GM18517 (cell line): ENCODE measurements around the gene BDKRB2.

Source experiments
- ATAC-seq: cut with Tn5 transposase; IDR thresholded peaks from one replicate; pipeline ENCODE4 v1.9.1; 2021; ENCODE audit warnings: mild to moderate bottlenecking, moderate library complexity; ENCODE audit not compliant: unreplicated experiment

Gene BDKRB2

DNA sequence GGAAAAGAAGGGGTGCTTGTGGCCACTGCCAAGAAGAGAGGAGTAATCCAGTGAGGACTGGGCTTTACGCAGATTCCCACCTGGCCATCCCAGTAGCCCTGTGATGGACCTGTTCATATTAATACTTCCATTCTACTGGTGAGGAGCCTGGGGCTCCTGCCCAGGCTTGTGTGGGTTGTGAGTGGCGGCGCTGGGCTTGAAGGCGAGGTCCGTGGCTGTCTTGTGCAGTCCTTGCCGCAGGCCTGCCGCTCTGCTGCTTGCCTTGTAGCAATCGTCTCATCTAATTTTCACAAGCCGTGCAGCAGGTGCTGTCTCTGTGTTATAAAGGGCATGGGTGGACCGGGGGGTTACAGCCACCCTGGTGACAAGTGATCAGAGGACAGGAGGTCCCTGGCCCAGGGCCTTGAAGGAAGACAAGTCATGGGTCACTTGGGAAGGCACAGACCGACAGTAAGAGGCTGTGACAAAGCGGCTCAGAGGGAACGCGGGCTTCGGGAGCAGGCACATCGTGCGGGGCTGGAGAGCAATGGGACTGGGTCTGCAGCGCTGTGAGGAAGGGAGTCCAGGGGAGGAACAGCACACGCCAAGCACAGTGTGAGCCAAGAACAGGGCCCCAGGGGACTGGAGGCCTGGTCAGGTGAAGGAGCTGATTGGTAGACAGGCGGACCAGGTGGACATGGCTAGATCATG lies 7.3 kb upstream of the BDKRB2 start:
- ATAC-seq, result no peak

DNA sequence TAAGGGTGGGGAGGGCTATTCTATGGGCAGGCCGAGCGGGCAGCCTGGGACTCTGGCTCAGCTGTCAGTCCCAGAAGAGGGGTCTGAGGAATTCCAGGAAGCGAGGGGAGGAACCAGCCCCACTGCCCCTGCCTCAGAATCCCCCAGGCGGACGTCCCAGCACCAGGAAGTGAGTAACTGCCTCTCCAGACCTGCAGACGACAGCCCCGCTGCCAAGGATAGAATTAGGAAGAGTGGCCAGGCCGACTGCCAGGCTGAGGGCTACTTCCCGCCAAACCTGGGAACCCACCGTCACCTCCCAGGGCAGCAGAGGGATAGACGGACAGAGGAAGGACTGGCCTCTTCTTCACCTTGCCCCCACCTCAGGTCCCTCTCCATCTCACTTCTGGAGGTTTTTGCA lies 6.7 kb upstream of the BDKRB2 start:
- ATAC-seq, result no peak

DNA sequence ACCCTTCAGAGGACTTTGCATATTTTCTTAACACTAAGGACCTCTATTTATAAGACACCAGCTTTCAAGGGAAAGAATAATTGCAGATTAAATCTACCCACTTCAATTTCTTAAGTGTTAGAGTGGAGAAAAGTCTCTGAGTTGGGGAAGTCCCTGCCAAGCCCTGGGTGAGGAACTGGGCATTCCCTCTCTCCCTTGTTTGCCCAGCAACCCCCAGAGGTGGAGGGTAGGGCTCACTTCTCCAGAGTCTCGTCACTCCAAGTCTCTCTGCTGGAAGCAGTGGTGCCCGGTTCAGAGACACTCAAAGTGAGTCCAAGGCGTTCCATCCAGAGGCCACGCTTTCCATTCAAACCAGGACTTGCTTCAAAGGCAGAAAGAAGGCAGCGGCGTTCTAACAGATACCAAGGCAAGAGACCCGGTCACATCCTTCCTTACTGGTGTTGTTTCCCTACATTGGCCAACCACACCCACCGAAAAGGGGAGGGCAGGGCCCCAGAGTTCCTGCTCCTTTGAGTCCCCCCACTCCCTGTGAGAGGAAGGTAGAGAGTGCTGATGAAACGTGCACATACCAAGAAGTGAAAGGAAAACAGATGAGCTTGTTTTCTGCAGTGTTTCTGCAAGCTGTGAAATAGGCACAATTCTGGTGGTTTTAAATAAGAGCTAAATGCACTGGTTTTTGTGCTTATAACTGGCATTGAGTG lies 6.1 kb upstream of the BDKRB2 start:
- no peak for ATAC-seq

DNA sequence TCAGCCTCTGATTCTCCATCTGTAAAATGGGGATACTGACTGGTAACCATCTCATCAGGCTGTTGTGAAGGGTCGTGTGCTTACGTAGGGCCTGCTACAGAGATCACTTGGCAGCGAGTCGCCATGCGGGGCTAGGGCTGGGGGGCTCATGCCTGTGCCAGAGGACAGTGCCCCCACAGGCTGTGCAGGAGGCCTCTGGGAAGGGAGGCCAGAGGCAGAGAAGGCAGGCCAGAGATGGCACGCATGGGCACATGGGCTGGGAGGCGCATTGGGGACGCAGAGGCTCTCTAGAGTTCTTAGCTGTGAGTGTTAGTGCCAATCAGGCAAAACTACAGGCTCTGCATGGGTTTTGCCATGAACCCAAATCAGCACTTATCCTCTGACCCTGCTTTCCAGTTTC lies 3.5 kb upstream of the BDKRB2 start:
- ATAC-seq, result no peak

DNA sequence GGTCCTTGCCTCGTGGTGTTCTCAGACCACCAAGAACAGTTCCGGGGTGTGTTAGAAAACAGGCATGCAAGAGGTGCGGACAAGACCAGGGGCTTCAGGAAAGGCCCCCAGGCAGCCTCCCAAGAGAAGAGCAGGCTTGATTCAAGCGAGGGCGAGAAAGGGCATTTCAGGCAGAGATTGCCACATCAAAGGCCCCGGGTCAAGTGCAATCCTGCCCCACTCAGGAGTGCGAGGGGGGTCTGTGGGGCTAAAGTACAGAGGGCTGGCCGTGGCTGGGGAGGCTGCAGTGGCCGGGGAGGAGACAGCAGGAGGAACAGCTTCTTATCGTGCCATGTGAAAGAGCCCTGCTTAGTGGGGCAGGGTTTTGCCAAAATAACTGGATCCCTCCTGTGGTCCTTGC lies 2.7 kb upstream of the BDKRB2 start:
- no peak for ATAC-seq

DNA sequence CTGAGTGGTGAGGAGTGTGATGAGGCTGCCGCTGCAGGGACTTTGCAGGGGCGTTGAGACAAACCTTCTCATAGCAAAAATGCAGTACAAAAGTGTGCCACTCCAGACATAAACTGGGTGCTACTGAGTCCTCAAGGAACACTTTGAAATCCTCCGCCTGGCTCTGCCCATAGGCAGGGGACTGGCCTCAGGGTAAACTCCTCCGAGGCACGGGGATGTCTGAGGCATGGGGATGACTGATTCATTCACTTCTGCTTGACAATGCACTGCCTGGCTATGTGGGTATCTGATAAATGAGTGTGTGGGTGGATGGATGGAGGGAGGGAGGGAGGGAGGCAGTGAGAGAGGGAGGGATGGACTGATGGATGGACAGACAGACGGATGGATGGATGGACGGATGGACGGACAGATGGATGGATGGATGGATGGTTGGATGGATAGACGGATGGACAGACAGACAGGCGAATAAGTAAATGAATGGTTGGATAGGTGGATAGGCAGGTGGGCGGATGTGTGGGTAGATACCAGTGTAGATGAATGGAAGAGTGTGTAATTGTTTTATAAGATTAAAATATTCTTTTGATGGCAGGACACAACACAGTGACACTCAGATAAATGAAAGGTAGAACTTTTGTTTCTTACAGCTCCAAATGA lies 2.1 kb upstream of the BDKRB2 start:
- no peak for ATAC-seq

DNA sequence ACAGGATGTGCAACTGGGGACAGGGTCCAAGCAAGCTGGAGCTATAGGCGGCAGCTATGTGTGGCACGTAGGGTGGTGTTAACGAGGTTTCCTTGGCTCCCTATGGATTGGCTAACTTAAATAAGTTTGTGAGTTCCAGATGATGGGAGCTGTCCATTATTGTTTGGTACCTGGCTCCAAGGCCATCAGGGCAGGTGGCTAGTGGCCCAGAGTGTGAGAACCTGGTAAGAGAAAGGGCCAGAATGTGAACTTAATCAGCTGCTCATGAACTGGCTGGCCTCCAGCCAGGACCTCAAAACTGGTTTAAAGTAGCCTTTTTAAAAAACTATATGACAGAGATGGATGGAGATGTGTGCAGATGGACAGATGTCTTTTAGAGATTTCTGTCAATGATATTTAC lies 1.5 kb upstream of the BDKRB2 start:
- ATAC-seq, result no peak

DNA sequence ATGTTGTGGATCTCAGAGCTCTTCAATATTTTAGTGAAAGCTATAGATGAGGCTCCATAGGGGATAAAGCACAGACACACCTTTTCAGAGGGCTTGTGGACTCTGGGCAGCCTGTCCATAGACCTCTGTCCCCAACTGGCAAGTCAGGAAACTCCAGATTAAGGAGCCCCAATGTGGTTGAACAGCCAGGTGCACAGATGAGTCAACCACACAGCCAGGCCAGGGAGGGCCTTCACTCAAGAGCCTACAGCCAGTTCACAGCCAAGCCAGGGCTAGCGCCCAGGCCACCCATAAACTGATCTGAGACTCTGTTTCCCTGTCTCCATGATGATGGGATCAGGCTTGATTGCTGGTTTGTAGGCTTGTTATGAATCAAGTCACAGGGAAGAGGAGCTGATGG lies 1.0 kb upstream of the BDKRB2 start:
- no peak for ATAC-seq

DNA sequence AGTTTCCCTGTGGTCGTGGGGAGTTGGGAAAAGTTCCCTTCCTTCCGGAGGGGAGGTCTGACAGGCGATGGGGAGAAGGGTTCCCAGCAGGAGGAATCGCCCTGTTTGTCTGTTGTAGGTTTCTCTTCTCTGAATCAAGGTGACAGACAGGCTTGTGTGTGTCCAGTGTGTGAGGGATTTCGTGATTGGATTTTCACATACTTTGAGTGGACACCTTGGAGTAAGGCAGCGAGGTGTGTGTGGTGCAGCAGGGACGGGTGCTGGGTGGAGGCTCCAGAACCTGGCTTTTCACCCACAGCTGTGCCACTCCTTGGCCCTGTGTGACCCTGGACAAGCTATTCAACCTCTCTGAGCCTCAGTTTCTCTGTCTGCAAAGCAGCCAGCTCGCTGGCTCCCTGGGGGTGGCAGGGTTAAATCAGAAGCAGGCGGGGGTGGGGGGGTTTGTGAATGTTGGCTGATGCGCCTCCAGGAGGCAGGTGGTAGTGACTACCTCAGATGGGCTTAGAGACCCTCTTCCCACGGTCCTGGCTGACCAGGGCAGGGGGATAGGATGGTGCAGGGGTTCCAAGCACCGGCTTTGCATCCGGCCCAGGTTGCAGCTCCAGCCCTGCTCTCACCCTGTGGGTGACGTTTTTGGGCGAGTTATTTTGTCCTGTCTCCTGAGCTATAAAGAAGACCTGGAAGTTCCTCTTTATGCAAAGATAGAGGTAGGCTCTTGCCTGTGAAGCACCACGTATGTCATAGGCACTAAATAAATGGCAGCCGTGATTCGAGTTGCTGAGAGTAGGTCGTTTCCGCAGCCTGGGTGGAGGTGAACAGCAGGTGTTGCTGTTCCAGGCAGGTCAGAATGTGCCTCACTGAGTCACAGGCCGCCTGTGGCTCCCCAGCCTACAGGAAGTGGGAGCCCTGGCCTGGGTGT lies 679 bp downstream of the BDKRB2 start:
- ATAC-seq, result no peak

DNA sequence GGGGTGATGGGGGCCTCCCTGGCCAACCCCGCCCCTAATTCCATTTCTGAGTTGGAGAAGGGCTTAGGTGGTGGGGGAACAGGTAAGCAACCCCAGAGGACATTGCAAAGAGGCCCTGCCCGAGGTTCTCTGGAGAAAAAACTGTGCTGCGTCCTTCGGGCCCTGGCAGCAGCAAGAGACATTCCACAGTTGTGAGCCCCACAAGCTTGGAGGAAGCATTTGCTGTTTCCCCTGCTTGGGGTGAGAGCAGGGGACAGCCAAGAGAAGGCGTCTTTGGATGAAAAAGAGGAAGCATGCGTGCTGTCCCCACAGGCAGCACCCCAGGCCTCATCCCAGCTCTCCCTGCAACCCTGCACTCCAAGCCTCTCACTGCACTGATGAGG lies 1.3 kb downstream of the BDKRB2 start:
- ATAC-seq, result no peak

DNA sequence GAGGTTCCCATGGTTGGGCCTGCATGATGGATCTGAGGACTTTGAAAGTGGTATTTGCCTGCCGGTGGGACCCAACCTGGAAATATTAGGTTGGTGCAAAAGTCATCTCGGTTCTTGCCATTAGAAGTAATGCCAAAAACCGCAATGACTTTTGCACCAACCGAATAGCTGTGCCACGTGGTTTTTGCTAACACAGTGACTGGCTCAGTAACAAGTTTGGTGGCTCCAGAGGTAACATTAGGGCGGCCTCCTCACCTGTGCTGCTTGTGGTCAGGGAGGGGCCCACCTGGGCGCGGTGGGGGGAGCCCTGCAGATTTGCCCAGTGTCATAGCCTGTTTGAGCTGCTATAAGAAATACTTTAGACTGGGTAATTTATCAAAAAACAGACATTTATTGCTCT lies 1.8 kb downstream of the BDKRB2 start:
- no peak for ATAC-seq

DNA sequence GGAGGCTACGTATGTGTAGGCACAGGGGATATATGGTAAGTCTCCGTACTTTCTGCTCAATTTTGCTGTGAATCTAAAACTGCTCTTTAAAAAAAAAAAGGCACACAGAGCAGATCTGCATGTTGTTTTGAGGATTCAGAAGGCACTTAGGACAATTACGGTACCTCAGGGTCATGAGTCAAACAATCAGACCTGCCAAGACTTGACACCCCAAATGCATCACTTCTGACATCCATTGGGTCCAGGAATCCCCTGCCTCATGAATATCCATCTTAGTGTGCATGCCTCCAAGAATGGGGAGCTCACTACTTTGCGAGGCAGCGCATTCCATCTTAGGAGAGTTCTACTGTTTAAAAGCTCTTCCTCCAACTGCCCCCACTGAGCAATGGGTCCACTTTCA lies 3.0 kb downstream of the BDKRB2 start:
- no peak for ATAC-seq

DNA sequence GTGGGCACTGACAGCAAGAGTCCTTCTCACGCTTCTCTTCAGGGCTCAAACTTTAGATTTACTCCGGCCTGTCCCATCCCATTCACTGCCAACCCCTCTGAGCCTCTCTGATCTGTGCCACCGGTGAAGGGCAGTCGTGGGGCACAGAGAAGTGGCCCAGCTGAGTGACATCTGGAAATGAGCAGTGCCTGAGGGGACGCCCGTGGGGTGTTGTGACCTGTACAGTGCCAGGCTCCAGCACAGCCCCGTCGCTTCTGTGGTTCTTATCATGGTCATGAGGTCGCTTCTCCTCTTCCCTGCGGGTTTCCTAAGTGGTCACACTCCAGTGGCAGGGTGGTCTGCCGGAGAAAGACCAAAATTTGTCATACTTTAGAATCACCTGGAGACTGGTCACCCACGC lies 4.1 kb downstream of the BDKRB2 start:
- no peak for ATAC-seq

DNA sequence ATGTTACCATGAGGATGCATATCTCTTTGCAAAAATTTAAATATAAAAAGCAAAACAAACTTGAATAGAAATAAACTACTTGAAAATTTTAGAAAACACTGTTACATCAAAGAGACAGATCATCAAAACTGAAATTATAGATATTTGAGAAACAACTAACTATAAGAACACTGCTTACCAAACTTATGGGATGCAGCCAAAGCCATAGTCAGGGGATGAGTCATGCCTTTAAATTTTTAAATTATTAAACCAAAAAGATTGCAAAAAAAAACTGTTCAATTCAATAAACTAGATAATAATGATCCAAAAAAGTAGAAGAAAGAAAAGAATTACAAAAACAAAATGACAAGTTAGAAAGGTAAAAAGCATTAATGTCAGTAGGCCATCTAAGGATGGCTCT lies 7.5 kb downstream of the BDKRB2 start:
- ATAC-seq, result no peak

DNA sequence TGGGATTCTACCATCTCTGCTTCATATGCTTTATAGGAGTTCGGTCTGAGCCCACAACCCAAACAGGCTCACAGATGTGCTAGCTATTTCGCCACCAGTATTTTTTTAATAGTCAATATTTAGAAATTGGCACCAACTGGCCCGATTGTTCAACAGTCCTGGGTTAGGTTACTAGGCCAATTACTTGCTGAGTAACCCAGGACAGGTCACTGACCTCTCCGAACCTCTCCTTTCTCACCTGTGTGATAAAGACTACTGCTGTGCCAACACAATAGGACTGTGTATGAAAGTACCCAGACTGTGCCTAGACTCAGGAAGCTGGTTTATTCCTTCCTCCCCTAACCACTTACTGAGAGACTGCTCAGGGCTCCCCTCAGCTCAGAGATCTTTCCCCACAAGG lies 8.3 kb downstream of the BDKRB2 start:
- no peak for ATAC-seq

DNA sequence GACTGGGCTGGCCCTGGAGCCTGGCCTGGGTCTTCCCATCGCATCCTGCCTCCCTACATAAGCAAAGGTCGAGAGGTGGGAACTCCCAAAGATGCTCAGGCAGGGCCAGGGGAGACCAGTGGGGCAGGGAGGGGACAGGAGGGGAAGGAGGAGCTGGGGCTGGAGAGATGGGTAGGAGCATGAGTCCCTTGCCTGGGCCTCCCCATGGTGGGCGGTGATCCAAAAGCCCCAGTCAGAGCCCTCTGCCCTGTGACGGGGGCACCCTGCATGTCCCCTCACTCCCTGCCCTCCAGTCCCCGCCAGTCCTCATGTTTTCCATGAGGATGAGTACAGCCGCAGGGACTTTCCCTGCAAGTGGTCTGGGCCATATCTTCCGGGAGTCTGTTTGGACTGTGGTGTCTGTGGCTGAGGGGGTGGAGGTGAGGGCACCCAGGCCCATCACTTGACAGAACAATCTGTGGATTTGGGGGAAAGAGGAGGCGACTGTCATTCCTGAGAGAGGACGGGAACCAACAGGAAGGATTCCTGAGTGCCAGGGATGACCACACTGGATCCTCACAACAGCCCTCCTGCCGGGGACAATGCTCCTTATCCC lies 9.3 kb downstream of the BDKRB2 start:
- no peak for ATAC-seq

DNA sequence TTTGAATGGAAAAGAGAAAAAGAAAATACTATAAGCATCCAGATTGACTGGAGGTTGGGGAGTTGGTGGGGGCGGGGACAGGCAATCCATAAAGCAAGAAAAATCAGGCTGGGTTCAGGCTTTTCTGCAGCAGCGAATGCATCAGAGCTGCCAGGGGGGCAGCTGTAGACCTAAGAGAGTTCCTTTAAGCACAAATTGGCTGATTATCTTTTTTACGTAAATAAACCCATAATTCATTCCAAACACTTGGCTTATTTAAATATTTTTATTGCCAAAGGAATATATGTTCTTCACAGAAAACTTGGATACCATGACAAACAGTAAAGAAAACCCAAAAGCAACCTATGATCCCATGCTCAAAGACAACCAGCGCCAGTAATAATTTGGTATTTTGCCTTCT lies 10.2 kb downstream of the BDKRB2 start:
- no peak for ATAC-seq

DNA sequence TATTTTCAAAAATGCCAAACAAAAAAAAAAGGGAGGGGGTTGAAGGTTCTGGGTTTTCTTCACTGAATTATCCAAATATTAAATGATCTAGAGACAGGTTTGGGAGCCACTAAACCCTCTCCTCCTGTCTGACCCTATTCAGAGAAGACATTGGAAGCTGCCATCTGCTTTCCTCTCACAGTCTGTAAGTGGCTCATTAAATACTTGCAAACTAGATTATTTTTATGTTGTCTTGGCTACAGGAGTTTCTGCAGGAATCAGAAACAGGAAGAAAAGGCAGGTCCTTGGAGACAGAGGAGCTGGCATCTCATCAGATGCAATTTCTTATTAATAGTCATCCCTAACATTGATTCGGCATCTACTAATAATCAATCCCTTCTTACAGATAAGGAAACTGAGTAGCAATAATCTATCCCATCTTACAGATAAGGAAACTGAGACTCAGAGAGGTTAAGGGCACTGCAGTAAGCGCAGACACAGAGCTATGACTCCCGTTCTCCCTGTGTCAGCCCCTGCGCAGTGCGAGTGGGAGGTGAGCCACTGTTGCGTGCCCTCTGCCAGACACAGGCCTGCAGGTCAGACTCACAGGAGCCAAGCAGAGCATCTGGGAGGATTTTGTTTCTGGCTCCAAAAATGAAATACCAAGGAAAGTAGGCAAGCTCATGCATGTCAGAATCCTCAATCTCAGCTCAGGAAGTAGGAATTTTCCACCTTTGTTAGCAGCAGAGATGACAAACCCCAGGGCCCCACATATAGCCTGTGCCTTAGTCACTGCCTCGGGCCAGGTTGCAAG lies 11.0 kb downstream of the BDKRB2 start:
- ATAC-seq, result no peak

DNA sequence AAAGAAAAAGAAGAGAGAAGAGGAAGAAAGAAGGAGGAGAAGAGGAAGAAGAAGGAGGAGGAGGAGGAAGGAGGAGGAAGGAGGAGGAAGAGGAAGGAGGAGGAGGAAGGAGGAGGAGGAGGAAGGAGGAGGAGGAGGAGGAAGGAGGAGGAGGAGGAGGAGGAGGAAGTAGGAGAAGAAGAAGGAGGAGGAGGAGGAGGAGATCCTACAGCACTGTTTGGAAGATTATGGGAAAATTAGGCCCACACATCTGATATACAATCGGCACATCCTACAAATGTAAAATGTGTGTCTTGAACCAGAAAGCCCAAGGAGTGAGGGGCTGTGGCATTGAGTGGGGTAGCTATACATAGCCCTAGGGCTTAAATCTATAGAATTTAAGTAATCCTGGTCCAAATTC lies 12.0 kb downstream of the BDKRB2 start:
- ATAC-seq, result no peak

DNA sequence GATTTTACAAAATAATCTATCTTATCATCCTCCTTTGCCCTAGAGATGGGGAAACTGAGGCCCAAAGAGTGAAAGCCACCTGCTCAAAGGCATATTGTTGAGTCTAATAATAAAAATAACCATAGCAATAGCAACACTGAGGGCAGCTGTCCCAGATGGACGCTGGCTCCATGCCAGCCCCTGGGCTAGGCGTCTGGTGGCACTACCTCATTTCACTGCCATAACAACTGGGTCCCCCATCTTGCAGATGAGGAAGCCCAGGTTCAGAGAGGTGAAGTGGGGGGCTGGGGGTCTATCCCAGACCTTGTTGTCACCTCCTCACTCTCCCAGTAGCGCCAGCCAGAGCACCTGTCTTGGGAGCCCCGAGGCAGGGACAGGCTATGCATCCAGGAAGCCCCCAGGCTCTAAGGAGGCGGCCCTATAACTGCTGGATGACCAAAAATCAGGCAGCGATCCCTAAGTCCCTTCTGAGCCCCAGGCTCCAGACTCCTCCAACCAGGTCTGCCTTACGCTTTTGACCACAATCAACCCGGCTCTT lies 12.8 kb downstream of the BDKRB2 start:
- ATAC-seq, result no peak
